ENCODE measurements around the gene DGKA.

GRCh38 chr12:55942055-55942454, 11.1 kb downstream of the DGKA start:
- TF ChIP-seq EZH2 (IDR thresholded peaks at IDR 0.05) (no peak), POLR2AphosphoS5 (IDR thresholded peaks at IDR 0.05; ENCODE audit: borderline replicate concordance, low read depth, low read length) (no peak), FOXP2 (optimal IDR thresholded peaks at IDR 0.05; ENCODE audit: control extremely low read depth, extremely low read length, insufficient read depth) (no peak)
